Measurements from ENCODE around the gene CHRNA5. TPM values are rescaled to one million over a fixed set of nuclear protein-coding genes. Genes with fewer than 3 reads are reported as not detected.
"Not testable (repeated sequence)": the region's sequence is repeated elsewhere in the genome, so short reads cannot be mapped to it uniquely, and the experiment has no call there.

CHRNA5 gene
- total and polyA plus RNA-seq, 3 experiments from 2014 or later, result 0.89 to 8.9 (median 8.4) TPM

GRCh38 chr15:78539464-78540140, 25.7 kb upstream of the CHRNA5 start:
- Mint-ChIP-seq H3K4me3 (peak overlapping the region; percentile 89 to 99 (median 93)), H3K36me3 (peaks cover 0 to 42% (median 10%) of the 10 kb centered on the region in 3 donors), H3K4me1 (peaks cover 30 to 38% (median 37%) of the 10 kb centered on the region in 3 donors), H3K27ac (peak overlapping the region; percentile 94 to 100 (median 99))
- CTCF ChIA-PET, result interaction anchor here (0.9 to 1.2 kb wide), 2 partner anchors 31 to 409 kb away, joined by 3 to 5 read pairs; partner anchors contain the start of gene CIB2
- not testable (repeated sequence) for H3K36me3 ChIP-seq (ENCODE audit: insufficient read depth, low read length); H3K9me3 ChIP-seq (ENCODE audit: low read length); H3K27me3 ChIP-seq (ENCODE audit: insufficient read depth, low read length, poor library complexity, severe bottlenecking); H3K9me3 Mint-ChIP-seq; H3K27me3 Mint-ChIP-seq; DNase-seq
- Histone ChIP-seq H3K4me1 (ENCODE audit: insufficient read depth, low read length) (peaks cover 20% of the 10 kb centered on the region), H3K4me3 (ENCODE audit: low read length) (peak overlapping the region; percentile 98), H3K27ac (ENCODE audit: low read depth, low read length) (peak overlapping the region; percentile 98)
- POLR2A ChIA-PET, result interaction anchor here (0.7 to 2.1 kb wide), 6 partner anchors 9 to 107 kb away, joined by 3 to 17 read pairs (median 7); partner anchors contain the start of genes CHRNA5, HYKK and IREB2

- ChIA-PET POLR2A (interaction anchor here (0.6 to 2.1 kb wide), 7 partner anchors 10 to 276 kb away, joined by 3 to 17 read pairs (median 7); partner anchors contain the start of genes CHRNA5, DNAJA4, HYKK and IREB2), CTCF (interaction anchor here (0.9 to 1.3 kb wide), 3 partner anchors 8 to 409 kb away, joined by 3 to 5 read pairs (median 4); partner anchors contain the start of gene CIB2)
- peak; percentile 92 to 96 (median 93) for DNase-seq
- no peaks in the 10 kb centered on the region for H3K9me3 Mint-ChIP-seq
- H3K4me1 Mint-ChIP-seq, result peaks cover 30 to 43% (median 39%) of the 10 kb centered on the region in 3 donors
- Histone ChIP-seq H3K36me3 (ENCODE audit: insufficient read depth, low read length) (peaks cover 10% of the 10 kb centered on the region), H3K27me3 (ENCODE audit: insufficient read depth, low read length, poor library complexity, severe bottlenecking) (no peaks in the 10 kb centered on the region), H3K27ac (ENCODE audit: low read depth, low read length) (peak within 1 kb of the TSS; percentile 98), H3K4me3 (ENCODE audit: low read length) (peak within 1 kb of the TSS; percentile 98), H3K4me1 (ENCODE audit: insufficient read depth, low read length) (peaks cover 20% of the 10 kb centered on the region), H3K9me3 (ENCODE audit: low read length) (no peaks in the 10 kb centered on the region)
- H3K27me3 Mint-ChIP-seq, result peaks cover 0 to 6% of the 10 kb centered on the region in 2 donors
- H3K4me3 Mint-ChIP-seq, result peak within 1 kb of the TSS; percentile 89 to 99 (median 93)
- H3K36me3 Mint-ChIP-seq, result peaks cover 0 to 47% (median 10%) of the 10 kb centered on the region in 3 donors
- H3K27ac Mint-ChIP-seq, result peak within 1 kb of the TSS; percentile 94 to 100 (median 99)
Measured at GRCh38 chr15:78540141-78540870, 25.0 kb upstream of the CHRNA5 start, which contains the start of gene PSMA4. TSS of gene PSMA4 (plus strand) at chr15:78540444. CDS start at chr15:78541928, 1,484 bp downstream.

GRCh38 chr15:78540871-78541743, 24.2 kb upstream of the CHRNA5 start:
- Histone ChIP-seq H3K27ac (ENCODE audit: low read depth, low read length) (peak overlapping the region; percentile 98), H3K27me3 (ENCODE audit: insufficient read depth, low read length, poor library complexity, severe bottlenecking) (no peaks in the 10 kb centered on the region), H3K4me1 (ENCODE audit: insufficient read depth, low read length) (peaks cover 20% of the 10 kb centered on the region), H3K4me3 (ENCODE audit: low read length) (peak overlapping the region; percentile 98), H3K9me3 (ENCODE audit: low read length) (no peaks in the 10 kb centered on the region), H3K36me3 (ENCODE audit: insufficient read depth, low read length) (peaks cover 18% of the 10 kb centered on the region)
- H3K27me3 Mint-ChIP-seq, result peaks cover 0 to 6% of the 10 kb centered on the region in 2 donors
- no peaks in the 10 kb centered on the region for H3K9me3 Mint-ChIP-seq
- peak overlapping the region; percentile 94 to 100 (median 99) for H3K27ac Mint-ChIP-seq
- peaks cover 0 to 55% (median 12%) of the 10 kb centered on the region in 3 donors for H3K36me3 Mint-ChIP-seq
- peak in 2 of 5 donors; percentile 6 to 15 for DNase-seq
- peaks cover 30 to 48% (median 39%) of the 10 kb centered on the region in 3 donors for H3K4me1 Mint-ChIP-seq
- peak overlapping the region; percentile 89 to 99 (median 93) for H3K4me3 Mint-ChIP-seq
- ChIA-PET POLR2A (interaction anchor here (0.5 to 2.1 kb wide), 7 partner anchors 11 to 277 kb away, joined by 3 to 17 read pairs (median 7); partner anchors contain the start of genes CHRNA5, DNAJA4, HYKK and IREB2), CTCF (interaction anchor here (0.9 to 1.3 kb wide), 4 partner anchors 8 to 410 kb away, joined by 3 to 5 read pairs (median 4); partner anchors contain the start of gene CIB2)

GRCh38 chr15:78541744-78542034, 23.6 kb upstream of the CHRNA5 start:
- ChIA-PET CTCF (interaction anchor here (1.1 to 1.3 kb wide), 2 partner anchors 9 to 74 kb away, joined by 3 to 4 read pairs; no protein-coding TSS in a partner anchor), POLR2A (interaction anchor here (2.1 kb wide), 1 partner anchor 34 kb away, joined by 8 read pairs; the partner anchor contains the start of gene HYKK)
- Histone ChIP-seq H3K9me3 (ENCODE audit: low read length) (no peaks in the 10 kb centered on the region), H3K4me3 (ENCODE audit: low read length) (peak overlapping the region; percentile 98), H3K36me3 (ENCODE audit: insufficient read depth, low read length) (peaks cover 21% of the 10 kb centered on the region), H3K27me3 (ENCODE audit: insufficient read depth, low read length, poor library complexity, severe bottlenecking) (no peaks in the 10 kb centered on the region), H3K27ac (ENCODE audit: low read depth, low read length) (peak overlapping the region; percentile 98), H3K4me1 (ENCODE audit: insufficient read depth, low read length) (peaks cover 20% of the 10 kb centered on the region)
- Mint-ChIP-seq H3K27ac (peak overlapping the region; percentile 94 to 100 (median 99)), H3K9me3 (no peaks in the 10 kb centered on the region), H3K36me3 (peaks cover 0 to 60% (median 12%) of the 10 kb centered on the region in 3 donors), H3K4me1 (peaks cover 30 to 48% (median 39%) of the 10 kb centered on the region in 3 donors), H3K4me3 (peak overlapping the region; percentile 89 to 99 (median 93)), H3K27me3 (peaks cover 0 to 6% of the 10 kb centered on the region in 2 donors)
- no peak for DNase-seq

- no peak overlapping the region for H3K4me3 ChIP-seq (ENCODE audit: low read length)
- H3K9me3 Mint-ChIP-seq, result no peaks in the 10 kb centered on the region
- CTCF ChIA-PET, result no interaction called here
- H3K4me1 Mint-ChIP-seq, result peaks cover 30 to 48% (median 39%) of the 10 kb centered on the region in 3 donors
- H3K27ac Mint-ChIP-seq, result peak overlapping the region in 6 of 8 donors; percentile 72 to 100 (median 96)
- H3K9me3 ChIP-seq (ENCODE audit: low read length), result no peaks in the 10 kb centered on the region
- DNase-seq, result no peak
- H3K4me3 Mint-ChIP-seq, result peak overlapping the region in 6 of 7 donors; percentile 44 to 97 (median 90)
- H3K36me3 Mint-ChIP-seq, result peaks cover 0 to 68% (median 12%) of the 10 kb centered on the region in 3 donors
- H3K36me3 ChIP-seq (ENCODE audit: insufficient read depth, low read length), result peaks cover 29% of the 10 kb centered on the region
- peaks cover 0 to 6% of the 10 kb centered on the region in 2 donors for H3K27me3 Mint-ChIP-seq
- peaks cover 20% of the 10 kb centered on the region for H3K4me1 ChIP-seq (ENCODE audit: insufficient read depth, low read length)
- no peaks in the 10 kb centered on the region for H3K27me3 ChIP-seq (ENCODE audit: insufficient read depth, low read length, poor library complexity, severe bottlenecking)
- H3K27ac ChIP-seq (ENCODE audit: low read depth, low read length), result no peak overlapping the region
- POLR2A ChIA-PET, result no interaction called here
Measured at GRCh38 chr15:78542647-78543046, 22.7 kb upstream of the CHRNA5 start.

GRCh38 chr15:78550194-78550593, 15.1 kb upstream of the CHRNA5 start:
- peaks cover 4 to 61% (median 23%) of the 10 kb centered on the region in 3 donors for H3K36me3 Mint-ChIP-seq
- H3K27me3 Mint-ChIP-seq, result peaks cover 0 to 1% of the 10 kb centered on the region in 2 donors
- peak overlapping the region in 2 of 8 donors; percentile 17 to 23 for H3K27ac Mint-ChIP-seq
- Histone ChIP-seq H3K4me3 (ENCODE audit: low read length) (no peak overlapping the region), H3K27ac (ENCODE audit: low read depth, low read length) (no peak overlapping the region), H3K36me3 (ENCODE audit: insufficient read depth, low read length) (peaks cover 31% of the 10 kb centered on the region), H3K9me3 (ENCODE audit: low read length) (no peaks in the 10 kb centered on the region), H3K27me3 (ENCODE audit: insufficient read depth, low read length, poor library complexity, severe bottlenecking) (no peaks in the 10 kb centered on the region), H3K4me1 (ENCODE audit: insufficient read depth, low read length) (no peaks in the 10 kb centered on the region)
- H3K9me3 Mint-ChIP-seq, result no peaks in the 10 kb centered on the region
- H3K4me1 Mint-ChIP-seq, result peaks cover 0 to 6% (median 0%) of the 10 kb centered on the region in 3 donors
- DNase-seq, result no peak
- ChIA-PET POLR2A (no interaction called here), CTCF (no interaction called here)
- H3K4me3 Mint-ChIP-seq, result no peak overlapping the region

- peaks cover 4 to 55% (median 21%) of the 10 kb centered on the region in 3 donors for H3K36me3 Mint-ChIP-seq
- no peaks in the 10 kb centered on the region for H3K4me1 Mint-ChIP-seq
- no peaks in the 10 kb centered on the region for H3K4me1 ChIP-seq (ENCODE audit: insufficient read depth, low read length)
- H3K4me3 ChIP-seq (ENCODE audit: low read length), result no peak overlapping the region
- DNase-seq, result no peak
- ChIA-PET CTCF (no interaction called here), POLR2A (no interaction called here)
- no peaks in the 10 kb centered on the region for H3K9me3 Mint-ChIP-seq
- H3K27me3 ChIP-seq (ENCODE audit: insufficient read depth, low read length, poor library complexity, severe bottlenecking), result no peaks in the 10 kb centered on the region
- H3K4me3 Mint-ChIP-seq, result no peak overlapping the region
- H3K27ac Mint-ChIP-seq, result no peak overlapping the region
- H3K27ac ChIP-seq (ENCODE audit: low read depth, low read length), result no peak overlapping the region
- peaks cover 0 to 1% of the 10 kb centered on the region in 2 donors for H3K27me3 Mint-ChIP-seq
- peaks cover 24% of the 10 kb centered on the region for H3K36me3 ChIP-seq (ENCODE audit: insufficient read depth, low read length)
- H3K9me3 ChIP-seq (ENCODE audit: low read length), result no peaks in the 10 kb centered on the region
Measured at GRCh38 chr15:78550815-78551214, 14.5 kb upstream of the CHRNA5 start.
